GM04504 (cell line): ENCODE results near the gene TGM3.

Experiments
- DNase-seq: peaks from one replicate; pipeline ENCODE4 v3.0.0-alpha.2; 2012; ENCODE audit warnings: low read depth

Gene TGM3

DNA sequence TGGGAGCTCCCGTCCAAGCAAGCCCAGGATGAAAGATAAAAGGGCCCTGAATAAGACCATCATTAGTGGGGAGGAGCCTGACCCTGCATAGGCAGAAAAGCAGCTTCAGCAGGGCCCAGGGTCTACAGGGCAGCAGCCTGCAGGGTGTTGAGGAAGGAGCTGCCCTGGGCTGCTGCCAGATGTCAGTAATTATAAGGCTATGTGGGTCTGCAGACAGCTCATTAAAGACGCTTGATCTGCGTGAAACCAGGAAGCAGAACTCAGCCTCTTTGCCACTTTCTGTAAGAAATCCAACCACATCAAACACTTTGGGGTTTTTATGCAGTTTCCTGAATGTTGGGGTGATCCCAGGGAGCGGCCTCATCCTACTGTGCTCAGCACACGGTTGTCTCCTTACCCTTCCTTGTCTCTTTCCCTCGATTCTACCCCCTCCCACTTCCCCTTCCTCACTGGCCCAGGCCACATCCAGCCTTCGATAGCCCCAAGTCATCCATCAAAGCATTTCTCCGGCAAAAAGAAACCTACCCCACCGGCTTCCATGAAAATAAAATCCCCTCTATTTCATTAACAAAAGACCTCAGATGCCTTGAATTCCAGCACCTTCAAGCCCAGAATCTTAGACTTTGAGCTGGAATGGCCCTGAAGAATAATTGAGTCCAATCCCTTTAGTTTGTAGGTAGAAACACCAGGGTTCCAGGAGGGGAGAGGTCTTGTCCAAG lies 83.9 kb downstream of the TGM3 start:
- no peak for DNase-seq

DNA sequence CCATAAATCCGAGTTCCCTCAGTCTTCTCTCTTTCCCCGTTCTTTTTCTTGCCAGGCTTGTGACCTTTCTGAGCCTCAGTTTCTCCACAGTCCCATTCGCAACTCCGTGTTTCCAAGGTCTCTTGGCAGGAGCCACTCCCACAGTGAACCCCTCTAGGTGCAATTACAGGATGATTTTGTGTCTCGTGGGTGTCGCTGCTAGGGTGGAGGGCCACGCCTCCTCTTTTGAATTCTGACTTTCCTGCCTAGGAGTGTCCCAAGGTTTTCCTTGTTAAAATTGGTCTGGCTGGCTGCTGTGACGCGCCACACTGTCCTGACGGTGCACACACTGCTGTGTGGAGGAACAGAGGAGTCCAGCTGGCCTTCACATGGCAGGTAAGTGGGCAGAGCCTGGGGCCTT lies 84.8 kb downstream of the TGM3 start, which contains the start of gene TGM6:
TSS of gene TGM6 (plus strand) at position 301 of the 400 bp plus-strand sequence. CDS start at position 369, 68 bp downstream.
- DNase-seq: no peak

DNA sequence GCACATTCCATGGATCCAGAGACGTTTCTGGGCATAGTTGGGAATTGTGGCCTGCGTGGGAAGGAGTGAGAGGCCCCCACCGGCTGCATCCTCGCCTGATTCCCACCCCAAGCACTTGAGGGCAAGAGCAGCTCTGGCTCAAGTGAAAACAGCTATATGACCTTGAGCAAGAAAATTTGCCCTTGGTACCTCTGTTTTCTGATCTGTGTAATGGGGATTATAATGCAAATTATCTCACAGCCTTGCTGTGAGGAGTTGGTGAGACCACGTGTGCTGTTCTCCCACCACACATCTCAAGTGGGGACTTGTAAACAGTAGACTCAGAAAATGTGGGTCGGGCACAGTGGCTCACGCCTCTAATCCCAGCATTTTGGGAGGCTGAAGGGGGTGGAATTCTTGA lies 85.5 kb downstream of the TGM3 start:
- DNase-seq: no peak

DNA sequence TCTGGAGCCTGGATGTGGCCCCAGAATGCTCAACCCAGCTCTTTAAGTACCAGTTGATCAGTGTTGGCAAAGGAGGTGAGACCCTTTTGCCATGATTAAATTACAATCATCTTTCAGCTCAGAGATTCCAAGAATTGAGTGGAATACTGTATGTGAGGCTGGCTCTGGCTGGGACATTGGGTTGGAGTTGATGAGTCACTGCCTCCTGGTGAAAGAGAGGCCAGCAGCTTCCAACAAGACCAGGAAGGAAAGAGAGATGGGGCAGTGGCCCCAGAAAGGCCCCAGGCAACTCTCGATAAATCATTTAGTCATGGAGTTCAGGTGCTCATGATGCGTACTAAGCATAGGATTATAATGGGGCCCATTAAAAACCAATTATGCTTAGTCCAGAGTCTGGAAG lies 87.0 kb downstream of the TGM3 start:
- DNase-seq: no peak

DNA sequence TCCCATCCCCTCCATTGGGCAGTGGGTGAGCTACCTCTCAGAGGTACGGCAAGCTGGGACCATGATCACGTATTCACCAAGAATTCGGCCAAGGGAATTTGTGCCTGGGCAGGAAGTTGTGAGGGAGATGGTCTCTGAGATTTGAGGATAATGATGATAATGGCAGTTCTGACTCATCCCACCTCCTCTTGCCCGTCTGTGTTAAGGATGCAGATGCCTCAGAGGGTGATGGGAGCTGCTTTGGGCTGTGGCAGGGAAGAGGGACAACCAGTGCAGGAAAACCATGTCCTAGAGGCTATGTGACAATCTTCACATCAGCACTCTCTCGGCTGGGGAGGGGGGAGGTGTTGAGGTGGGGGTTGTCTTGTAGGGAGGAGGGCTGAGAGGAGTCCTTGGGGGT lies 89.2 kb downstream of the TGM3 start:
- DNase-seq: no peak

DNA sequence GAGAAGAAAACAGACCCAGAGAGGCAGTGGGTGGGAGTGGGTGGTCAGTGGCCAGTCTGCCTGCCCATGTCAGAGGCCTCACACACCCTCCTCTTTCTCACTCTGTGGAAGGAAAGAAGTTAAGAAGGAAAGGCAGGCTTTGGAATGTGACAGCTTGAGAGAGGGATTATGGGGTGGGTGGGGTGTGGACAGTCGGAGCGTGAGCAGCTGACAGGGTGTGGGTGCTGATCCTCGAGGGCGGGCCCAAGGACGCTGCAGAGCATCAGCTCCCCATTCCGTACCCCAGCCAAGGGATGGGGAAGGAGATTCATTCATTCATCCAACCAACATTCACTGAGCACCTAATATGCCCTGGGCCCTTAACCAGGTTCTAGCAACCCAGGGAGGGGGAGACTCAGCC lies 89.7 kb downstream of the TGM3 start:
- DNase-seq: no peak

DNA sequence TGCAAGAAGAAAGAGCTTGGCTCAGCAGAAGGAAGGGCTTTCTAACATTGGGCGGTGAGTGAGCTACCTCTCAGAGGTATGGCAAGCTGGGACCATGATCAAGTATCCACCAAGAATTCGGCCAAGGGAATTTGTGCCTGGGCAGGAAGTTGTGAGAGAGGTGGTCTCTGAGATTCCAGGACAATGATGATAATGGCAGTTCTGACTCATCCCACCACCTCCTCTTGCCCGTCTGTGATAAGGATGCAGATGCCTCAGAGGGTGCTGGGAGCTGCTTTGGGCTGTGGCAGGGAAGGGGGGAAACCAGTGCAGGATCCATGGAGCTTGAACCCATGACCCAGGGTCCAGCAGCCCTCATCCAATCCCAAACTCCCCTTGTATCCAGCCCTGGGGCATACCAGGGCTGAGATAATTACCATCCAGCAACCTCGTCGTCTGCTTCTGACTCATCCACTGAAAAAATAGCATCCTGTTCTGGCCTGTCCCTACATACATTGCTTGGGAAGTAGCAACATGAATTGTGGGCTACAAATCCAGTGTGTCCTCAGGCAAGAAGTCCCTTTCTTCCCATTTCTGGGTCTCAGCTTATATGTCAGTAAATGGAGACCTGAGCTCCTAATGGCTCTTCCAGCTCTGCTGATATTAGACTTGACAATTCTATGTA lies 90.8 kb downstream of the TGM3 start:
- DNase-seq: no peak

DNA sequence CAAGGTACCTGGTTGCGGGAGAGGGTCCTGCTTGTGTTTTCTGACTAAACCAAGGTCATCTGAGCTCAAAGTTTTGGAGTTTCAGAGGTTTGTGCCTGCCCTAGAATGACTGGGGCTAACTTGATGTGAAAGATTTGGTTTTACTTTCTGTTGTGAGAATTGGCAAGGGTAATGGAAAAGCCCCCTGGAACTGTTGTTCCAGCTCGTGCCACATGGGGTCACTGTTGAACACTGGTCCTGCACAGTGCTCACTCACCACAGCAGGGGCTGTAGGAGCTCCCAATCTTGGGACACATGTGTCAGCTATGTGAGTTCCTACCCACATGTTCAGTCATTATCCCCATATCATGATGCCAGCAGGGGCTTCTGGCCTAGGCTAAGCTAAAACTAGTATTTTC lies 91.4 kb downstream of the TGM3 start:
- DNase-seq: no peak

DNA sequence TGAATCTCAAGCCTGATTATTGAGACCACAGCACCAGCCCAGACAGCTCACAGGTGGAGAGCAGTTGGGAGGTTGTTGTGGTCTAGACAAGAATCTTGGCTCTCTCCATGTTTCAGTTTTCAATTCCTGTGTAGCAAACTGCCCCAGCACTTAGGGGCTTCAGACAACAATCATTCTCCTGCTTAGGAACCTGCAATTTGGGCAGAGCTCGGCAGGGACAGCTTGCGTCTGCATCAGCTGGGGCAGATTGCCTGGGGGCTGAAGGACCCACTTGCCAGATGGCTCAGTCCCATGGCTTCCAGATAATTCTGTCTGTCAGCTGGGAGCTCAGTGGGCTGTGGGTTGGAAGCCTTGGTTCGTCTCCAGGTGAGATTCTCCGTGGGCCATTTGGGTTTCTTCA lies 91.8 kb downstream of the TGM3 start:
- DNase-seq: no peak
